DMS114 treated with DMSO at 0.1 percent for 48 hours (cell line): ENCODE measurements around the gene SBF1.

Experiments used
- DNase-seq: peaks from one replicate; lab custom pipeline; 2025; ENCODE audit not compliant: unreplicated experiment; lab: John Stamatoyannopoulos, UW

The SBF1 gene

GRCh38 chr22:50446708-50447575 is 27.9 kb downstream of the SBF1 start:
- DNase-seq = no peak

GRCh38 chr22:50445880-50446707 is 28.7 kb downstream of the SBF1 start:
- no peak for DNase-seq

DNA sequence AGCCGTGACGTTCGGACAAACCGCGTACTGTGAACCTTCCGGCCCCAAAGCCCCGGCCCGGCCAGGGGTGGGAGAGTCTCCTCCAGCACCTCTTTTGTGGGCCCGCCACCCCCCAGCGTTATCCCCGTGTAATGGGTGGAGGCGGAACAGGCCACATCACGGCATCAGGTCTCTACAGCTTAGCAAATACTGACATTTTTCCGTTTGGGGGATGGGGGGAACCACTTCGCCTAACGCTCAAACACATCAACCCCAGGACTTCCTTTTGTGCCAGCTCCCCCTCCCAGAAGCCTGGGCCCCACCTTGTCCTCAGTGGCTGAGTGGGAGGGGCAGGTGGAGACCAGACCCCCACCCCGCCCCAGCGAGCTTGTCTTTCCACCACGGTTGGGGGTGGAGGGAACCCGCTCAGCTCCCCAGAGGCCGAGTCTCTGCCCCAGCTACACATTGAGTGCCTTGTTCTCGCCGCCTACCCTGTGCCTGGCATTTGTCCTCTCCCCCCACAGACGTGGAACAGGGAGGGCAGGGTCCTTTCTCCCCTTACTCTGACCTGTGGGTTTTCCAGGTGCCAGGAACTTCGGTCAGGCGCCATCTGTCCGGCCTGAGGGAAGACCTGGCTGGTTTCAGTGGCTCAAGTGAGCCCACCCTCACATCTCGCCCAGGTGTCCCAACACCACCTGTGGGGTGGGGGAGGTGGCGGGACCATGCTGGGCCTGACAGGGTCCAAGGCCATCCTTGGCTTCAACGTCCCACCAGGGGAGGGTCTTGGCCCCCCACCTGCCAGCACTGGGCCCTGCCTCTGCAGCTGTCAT is 29.6 kb downstream of the SBF1 start:
- no peak for DNase-seq

DNA sequence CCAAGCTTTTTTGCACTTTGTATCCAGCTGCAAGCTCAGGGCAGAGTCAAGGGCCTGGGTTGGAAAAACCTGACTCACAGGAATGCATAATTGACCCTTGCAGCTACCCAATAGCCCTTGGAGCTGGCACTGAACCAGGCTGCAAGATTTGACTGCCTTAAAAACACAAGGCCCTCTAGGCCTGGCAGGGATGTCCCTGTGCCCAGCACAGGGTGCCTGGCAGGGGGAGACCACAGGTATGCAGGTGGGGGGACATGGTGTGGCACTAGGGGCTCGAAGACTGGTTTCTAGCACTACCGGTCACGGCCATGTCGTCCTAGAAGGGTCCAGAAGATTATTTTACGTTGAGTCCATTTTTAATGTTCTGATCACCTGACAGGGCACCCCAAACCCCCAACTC is 30.2 kb downstream of the SBF1 start:
- no peak for DNase-seq

DNA sequence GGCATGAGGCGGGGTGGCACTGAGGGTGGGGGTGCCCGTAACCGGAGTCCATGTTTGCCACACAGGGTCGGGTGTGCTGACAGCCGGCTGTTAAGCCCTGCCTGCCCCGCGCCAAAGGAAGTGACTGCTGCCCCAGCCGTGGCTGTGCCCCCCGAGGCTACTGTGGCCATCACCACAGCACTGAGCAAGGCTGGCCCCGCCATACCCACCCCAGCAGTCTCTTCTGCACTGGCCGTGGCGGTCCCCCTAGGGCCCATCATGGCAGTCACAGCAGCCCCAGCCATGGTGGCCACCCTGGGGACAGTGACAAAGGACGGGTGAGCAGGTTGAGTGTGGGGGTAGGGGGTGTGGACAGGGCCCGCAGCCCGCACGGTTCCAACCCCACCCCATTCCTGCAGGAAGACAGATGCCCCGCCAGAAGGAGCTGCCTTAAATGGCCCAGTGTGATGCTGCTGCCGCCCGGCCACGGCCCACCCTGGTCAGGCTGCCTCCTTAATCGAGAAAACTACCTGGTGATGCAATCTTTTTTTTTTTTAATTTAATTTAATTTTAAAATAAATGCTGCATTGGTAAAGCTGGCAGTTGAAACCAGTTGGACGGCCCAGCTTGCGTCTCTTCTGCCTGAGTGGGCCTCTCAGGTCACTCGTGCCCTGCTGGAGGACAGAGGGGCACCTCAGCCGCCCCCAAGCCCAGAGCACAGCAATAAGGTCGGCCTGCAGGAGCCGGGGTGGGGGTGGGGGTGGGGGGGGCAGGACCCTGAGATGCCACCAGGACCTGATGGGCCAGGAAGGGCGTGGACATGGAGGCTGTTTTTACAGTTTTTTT is 30.8 kb downstream of the SBF1 start:
- DNase-seq = no peak

DNA sequence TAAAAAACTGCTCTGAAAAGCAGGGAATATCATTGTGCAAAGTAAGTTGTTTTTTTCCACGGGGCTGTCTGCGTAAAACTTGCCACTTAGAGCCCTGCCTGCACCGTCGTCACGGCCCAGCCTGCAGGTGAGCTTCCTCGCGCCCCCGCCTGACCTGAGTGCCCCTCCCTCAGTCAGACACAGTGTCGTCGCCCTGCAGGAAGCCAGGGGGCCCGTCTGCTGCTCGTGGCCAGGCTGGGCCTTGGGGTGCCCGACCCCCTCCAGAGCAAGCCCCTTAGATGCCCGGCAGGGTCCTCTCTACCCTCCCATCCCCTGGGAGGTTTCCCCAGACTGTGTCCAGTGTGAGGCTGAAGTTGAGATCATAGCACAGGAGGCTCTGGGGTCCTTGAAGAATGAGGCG is 31.6 kb downstream of the SBF1 start:
- DNase-seq = no peak

- no peak for DNase-seq
These were observed 33.3 kb downstream of the SBF1 start for GRCh38 chr22:50441428-50441993.

DNA sequence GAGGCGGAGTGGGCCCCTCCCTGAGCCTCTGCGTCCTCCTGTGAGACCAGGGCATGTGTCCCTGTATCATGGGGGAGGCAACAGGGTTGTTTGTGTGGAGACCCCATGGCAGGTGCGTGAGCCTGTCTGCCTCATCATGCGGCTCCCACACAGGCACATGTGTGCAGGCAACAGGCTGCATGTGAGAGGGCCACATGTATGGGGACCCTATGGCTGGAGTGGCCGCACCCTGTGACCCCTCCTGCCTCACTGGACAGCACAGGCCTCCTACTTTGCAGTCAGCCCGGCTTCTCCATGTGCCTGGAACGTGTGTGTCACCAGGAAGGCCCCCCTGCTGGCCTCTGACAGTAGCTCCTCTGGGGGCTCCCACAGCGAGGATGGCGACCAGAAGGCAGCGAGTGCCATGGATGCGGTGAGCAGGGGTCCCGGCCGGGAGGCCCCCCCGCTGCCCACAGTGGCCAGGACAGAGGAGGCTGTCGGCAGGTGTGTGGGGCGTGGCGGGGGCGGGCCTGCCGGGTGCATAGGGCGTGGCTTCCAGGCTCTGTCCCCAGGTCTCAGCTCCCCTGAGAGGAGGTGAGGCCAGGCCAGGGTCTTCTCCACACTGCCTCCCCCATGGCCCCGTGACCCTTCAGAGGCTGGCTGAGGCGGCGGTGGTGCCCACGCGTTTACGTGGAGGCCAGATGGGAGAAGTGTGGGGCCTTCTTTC is 34.1 kb downstream of the SBF1 start:
- DNase-seq = no peak

DNA sequence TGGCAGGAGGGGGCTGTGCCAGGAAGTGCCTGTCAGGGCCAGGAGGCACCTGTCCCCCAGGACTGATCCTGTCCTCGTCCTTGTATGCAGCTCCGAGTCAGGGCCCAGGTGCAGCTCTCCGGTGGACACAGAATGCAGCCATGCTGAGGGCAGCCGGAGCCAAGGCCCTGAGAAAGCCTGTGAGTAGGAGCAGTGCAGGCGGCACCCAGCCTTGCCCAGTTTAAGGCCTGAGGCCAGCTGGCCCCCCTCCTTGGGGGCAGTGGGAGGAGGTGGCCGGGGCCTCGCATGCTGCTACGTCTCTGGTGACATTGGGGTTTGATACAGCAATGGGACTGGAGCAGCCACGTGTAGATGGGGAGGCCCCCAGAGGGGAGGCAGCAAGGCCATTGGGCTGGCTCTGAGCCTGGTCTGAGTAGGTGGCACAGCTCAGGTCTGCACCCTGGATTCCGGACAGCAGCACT is 34.9 kb downstream of the SBF1 start:
- DNase-seq = no peak

GRCh38 chr22:50439314-50439870 is 35.4 kb downstream of the SBF1 start:
- no peak for DNase-seq

DNA sequence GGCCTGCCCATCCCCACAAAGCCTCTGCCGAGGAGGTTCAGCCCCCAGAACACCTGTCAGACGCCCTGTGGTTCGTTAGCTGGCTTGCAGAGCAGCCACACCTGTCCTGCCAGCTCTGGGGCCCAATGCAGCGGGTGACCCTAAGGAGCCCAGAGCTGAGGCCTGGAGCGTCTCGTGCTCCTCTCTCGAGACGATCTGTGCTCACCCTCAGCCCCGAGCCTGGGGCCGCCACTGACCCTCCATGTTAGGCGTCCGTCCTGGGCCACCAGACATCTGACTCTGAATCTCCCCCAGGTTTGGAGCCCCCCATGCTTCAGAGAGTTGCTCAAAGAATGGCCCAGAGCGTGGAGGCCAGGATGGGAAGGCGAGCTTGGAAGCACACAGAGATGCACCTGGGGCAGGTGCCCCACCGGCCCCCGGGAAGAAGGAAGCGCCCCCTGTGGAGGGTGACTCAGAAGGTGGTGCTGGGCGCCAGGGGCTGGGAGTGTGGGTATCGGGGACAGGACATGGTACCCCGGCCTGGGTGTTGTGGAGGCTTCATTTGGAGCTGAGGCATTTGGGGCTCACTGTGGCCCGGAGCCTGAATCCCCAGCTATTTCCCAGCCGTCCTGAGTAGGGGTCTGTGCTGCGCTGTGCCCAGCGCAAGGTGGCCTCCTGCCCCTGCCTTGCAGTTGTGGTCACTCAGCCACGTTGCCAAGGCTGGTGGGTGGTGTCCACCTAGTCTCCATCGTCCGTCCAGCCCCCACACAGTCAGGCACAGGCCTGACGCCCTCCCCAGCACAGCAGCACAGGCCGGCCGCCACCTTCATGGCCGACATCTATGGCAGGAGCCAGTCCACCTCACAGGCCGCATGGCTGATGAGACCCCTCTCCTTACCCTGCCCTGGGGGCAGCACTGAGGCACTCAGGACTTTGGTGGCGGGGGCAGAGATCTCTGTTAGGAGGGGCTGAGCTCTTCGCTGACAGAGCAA is 36.2 kb downstream of the SBF1 start:
- no peak for DNase-seq

GRCh38 chr22:50437511-50438304 is 37.1 kb downstream of the SBF1 start:
- no peak for DNase-seq

GRCh38 chr22:50436841-50437341 is 37.9 kb downstream of the SBF1 start:
- no peak for DNase-seq

GRCh38 chr22:50436015-50436830 is 38.6 kb downstream of the SBF1 start:
- no peak for DNase-seq

GRCh38 chr22:50435291-50436014 is 39.4 kb downstream of the SBF1 start:
- DNase-seq = no peak
